ENCODE results near the gene CCZ1B.

- TF ChIP-seq POLR2A (IDR thresholded peaks at IDR 0.05) (no peak), CTCF (IDR thresholded peaks at IDR 0.05) (no peak)
These were observed 5.1 kb upstream of the CCZ1B start for GRCh38 chr7:6831018-6831725.

Data from adrenal gland (tissue), 5 donors.